HG03045 (cell line): ENCODE data around the gene MTA3.
"Not testable (repeated sequence)": the region's sequence is repeated elsewhere in the genome, so short reads cannot be mapped to it uniquely, and the experiment has no call there.

Experiments
- ATAC-seq: cut with Tn5 transposase; IDR thresholded peaks from one replicate; pipeline ENCODE4 v1.9.1; 2021; ENCODE audit warnings: mild to moderate bottlenecking, moderate library complexity; ENCODE audit not compliant: unreplicated experiment

MTA3 gene

DNA sequence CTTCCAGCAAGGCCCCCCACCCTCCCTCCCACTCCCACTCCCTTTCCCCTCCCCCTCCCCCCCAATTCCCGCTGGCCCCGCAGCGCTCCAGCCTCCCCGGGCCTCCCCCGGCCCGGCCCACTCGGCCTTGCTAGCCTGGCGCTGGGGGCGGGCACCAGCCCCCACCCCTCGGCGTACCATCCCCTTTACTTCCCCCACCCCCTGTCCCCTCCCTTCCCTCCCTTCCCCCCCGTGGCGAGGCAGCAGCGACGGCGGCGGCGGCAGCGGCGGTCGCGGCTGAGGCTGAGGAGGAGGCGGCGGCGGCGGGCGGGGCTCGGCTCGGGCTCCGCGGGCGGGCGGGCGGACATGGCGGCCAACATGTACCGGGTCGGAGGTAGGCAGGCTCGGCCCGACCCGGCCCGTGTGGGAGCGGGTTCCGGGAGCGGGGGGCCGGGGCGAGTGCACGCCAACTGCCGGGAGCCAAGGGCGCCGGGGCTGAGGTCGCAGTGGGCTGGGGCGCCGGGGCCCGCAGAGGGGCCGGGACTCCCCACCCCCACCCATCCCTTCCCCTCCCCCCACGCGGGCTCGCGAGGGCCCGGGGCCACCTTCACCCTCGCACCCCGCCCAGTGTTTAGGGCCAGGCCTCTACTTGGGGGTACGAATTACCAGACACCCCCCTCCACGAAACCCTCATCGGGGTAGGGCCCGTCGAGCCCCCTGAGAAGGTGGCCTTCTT is at the start of gene MTA3:
Gene MTA3, plus strand, starts transcription at position 232 of the 715 bp plus-strand sequence. Its CDS starts 114 bp downstream, at position 346.
- ATAC-seq, result peak; percentile 40

DNA sequence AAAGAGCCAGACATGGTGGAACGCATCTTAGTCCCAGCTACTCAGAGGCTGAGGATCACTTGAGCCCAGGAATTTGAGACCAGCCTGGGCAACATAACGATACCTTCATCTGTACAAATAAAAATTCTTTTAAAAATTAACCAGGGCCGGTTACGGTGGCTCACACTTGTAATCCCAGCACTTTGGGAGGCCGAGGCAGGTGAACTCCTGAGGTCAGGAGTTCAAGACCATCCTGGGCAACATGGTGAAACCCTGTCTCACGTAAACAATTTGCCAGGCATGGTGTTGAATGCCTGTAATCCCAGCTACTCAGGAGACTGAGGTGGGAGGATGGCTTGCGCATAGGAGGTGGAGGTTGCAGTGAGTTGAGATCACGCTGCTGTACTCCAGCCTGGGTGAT is 48.8 kb upstream of the MTA3 start:
- no peak for ATAC-seq

DNA sequence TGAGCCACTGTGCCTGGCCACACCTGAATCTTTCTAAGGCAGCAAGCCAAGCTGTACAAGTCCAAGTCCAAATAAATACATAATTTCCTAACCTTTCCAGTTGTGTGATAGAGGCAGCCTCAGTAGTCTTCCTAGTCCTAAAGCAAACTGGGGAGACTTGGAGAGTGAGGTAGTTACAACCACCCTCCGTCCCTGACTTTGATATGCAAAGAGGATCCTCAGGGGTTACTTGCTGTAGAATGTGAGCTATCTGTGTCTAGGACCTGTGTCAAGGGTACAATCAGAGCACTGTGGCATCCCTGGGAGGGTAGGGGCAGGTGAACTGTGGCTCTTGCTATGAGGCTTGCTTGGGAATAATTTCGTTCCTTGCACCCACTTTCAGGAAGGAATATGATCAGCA is 46.4 kb upstream of the MTA3 start:
- no peak for ATAC-seq

DNA sequence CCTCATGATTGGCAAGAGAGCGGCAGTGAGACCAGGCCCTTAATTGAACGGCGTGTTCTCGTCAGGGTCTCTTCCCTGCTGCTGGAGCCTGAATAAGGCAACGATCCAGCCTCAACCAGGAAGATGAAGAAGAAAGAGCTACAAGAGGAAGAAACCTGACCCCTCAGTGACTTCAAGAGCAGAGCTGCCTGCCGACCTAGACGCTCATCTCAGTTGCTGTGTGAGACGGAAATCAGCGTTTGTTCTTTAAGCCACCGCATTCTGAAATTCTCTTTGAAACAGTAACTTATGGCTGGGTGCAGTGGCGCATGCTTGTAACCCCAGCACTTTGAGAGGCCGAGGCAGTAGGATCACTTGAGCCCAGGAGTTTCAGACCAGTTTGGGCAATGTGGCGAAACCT is 45.1 kb upstream of the MTA3 start:
- no peak for ATAC-seq

DNA sequence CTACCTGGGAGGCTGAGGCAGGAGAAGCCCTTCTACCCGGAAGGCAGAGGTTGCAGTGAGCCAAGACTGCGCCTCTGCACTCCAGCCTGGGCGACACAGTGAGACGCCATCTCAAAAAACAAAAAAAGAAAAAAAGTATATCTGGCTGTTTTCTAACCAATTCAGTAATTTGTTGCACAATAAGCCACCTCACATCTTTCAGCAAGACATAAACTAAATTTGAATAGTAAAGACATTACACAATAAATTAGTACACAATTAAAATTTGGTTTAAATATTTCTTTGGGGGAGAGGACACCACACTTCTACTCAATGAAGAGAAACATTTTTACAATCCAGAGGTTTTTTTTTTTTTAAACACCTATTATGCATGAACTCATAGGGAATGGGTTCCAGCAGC is 36.0 kb upstream of the MTA3 start:
- ATAC-seq, result no peak

DNA sequence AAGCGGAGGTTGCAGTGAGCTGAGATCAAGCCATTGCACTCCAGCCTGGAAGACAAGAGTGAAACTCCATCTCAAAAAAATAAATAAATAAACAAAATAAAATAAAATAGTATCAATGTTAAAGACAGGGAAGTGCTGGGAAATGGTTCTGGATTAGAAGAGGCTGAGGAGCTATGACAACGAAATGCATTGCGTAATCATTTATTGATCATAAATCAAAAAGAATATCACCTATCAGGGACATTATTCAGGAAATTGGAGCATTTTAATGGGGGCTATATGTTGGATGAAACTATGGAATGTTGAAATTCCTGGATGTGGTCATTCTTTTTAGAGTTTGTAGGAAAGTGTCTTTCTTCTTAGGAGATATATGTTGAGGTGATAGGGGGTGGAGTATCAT is 30.9 kb upstream of the MTA3 start:
- no peak for ATAC-seq

DNA sequence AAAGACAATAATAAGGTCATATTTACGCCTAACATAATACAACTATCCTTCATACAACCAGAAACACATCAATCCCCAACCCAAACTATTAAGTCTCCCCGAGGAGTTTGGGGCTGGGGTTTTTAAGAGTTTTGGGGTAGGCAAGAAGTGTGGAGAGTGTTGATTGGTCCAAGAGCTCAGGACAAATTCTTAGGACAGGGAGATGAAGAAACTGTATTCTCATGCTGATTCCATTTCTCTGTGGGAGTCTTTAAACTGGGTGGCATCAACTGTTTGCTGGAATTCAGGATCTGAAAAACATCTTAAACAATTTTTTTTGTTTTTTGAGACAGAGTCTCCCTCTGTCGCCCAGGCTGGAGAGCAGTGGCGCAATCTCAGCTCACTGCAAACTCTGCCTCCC is 25.6 kb upstream of the MTA3 start:
- no peak for ATAC-seq

DNA sequence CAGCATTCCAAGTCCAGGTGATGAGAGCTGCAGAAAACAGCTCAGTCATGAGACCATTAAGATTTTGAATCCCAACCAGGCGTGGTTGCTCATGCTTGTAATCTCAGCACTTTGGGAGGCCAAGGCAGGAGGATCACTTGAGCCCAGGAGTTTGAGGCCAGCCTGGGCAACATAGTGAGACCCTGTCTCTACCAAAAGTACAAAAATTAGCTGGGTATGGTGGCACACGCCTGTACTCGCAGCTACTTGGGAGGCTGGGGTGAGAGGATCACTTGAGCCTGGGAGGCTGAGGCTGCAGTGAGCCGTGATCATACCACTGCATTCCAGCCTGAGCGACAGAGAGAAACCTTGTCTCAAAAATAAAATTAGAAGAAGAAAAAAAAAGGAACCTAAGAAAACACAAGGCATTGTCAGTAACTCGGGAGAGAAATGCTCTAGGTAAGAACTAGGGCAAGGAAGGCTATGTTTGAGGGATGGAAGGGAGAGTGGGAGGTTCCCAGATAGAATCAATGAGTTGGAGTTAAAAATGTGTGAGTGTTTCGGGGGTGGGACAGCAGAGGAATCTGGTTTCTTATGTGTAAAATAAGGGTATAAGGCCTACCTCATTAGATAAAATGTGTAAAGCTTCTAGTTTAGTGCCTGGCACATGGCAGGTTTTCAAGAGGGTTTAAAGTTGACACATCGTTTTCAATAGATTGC is 23.3 kb upstream of the MTA3 start:
- no peak for ATAC-seq

DNA sequence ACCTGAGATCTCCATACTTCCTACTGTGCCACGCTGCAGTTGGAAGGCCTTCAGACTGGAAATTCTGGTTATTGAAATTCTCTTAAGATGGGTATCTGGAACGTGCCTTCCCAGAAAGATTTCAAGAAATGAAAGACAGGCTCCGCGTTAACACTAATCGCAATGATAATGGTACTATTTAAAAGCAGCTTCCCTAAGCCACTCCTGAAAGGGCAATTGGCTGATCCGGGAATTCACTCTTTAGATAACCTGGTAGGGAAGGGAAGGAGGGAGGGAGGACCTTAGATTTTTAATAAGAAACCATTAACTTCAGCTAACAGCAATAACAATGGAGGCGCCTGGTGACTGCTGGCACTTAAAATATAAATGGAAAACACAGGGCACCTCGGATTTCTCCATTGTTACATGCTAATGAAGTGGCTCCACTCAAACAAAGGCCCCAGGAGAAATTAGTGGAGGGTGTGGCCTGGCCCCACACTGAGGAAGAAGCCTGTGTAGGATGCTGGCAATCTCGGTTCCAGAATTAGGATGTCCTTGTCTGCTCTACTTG is 22.5 kb upstream of the MTA3 start:
- no peak for ATAC-seq

DNA sequence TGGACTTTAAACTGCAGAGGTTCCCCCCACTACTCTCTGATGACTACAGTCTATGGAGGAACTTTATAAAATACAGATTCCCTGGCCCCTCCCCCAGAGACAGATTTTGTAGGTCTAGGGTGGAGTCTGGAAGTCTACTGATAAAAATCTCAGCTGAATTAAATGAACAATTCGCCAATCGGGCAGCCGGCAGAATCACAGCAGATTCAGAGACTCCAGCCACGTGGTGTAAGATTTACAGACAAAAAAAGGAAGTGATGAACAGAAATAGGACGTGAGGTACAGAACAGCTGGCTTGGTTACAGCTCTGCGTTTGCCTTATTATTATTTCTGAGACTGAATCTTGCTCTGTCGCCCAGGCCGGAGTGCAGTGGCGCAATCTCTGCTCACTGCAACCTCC is 21.4 kb upstream of the MTA3 start:
- ATAC-seq, result no peak

DNA sequence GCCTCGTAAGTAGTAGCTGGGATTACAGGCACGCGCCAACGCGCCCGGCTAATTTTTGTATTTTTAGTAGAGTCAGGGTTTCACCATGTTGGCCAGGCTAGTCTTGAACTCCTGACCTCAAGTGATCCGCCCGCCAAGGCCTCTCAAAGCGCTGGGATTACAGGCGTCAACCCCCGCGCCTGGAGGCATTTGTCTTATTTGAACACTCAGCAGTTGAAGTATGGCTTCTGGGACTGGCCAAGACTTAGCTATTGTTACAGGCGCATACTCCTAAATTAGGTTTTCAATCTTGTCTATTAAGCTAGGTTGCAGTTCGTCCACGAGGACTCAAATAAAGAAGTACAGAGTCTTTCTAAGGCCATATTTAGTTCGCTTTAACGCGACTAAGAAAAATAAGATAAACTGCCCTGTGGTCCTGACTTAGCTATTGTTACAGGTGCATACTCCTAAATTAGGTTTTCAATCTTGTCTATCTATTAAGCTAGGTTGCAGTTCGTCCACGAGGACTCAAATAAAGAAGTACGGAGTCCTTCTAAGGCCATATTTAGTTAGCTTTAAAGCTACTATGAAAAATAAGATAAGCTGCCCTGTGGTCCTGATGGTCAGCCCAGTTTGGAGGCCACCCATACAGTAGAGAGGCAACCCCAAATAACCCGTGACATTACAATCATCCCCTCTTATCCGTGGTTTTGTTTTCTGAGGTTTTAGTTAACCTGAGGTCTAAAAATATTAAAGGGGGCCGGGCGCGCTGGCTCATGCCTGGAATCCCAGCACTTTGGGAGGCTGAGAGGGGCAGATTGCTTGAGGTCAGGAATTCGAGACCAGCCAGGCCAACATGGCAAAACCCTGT is 20.8 kb upstream of the MTA3 start:
- no peak for ATAC-seq

DNA sequence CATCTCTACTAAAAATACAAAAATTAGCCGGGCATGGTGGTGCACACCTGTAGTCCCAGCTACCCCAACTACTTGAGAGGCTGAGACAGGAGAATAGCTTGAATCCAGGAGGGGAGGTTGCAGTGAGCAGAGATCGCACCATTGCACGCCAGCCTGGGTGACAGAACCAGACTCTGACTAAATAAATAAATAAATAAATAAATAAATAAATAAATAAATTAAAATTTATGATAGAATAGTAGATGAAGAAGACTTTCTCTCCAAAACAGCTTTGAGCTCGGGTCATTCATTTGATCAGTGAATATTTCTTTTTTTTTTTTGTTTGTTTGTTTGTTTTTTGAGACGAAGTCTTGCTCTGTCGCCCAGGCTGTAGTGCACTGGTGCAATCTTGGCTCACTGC is 17.6 kb upstream of the MTA3 start:
- ATAC-seq, result no peak

DNA sequence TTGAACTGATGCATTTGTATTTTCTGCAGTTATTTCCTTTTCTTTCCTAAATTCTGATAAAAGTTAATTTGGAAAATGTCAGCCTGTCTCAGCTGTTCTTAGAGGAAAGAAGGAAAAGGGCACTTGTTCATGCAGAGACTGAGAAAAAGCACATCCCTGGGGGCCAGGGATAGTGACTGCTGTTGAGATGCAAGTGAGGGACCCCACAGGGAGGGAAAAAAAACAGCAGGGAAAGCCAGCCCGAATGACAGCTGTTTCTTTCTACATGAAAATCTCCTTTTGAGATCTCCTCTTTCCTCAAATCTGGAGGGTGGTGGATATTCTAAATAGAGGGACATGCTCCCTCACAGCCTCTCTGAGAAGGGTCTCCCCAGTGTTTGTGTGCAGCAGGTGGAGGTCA is 14.0 kb upstream of the MTA3 start:
- ATAC-seq, result no peak

DNA sequence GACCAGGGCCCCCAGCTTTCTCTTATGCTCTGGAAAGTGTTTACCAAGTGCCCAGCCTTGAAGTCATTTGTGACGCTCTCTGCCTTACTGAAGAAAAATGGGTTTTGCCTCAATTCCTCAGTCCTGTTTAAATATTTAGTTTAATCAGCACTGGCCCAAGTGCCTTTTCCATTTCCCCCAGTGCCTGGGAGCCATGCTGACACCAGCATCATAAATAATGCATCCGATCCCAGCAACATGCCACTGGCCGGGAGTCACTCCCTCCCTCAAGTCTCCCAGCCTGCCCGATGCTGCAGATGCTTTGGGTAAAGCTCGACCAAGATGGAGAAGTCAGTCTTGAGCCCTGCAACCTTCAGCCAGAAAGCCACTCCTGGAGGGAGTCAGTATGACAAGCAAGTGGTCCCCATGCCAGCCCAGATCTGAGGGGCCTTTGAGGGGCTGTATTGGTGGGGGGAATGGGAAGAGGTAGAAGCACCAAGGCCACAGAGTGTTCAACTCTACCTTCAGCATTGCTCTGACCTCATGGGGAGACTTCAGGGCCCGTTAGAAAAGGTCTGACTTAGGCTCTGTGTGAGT is 12.0 kb upstream of the MTA3 start:
- ATAC-seq, result no peak

DNA sequence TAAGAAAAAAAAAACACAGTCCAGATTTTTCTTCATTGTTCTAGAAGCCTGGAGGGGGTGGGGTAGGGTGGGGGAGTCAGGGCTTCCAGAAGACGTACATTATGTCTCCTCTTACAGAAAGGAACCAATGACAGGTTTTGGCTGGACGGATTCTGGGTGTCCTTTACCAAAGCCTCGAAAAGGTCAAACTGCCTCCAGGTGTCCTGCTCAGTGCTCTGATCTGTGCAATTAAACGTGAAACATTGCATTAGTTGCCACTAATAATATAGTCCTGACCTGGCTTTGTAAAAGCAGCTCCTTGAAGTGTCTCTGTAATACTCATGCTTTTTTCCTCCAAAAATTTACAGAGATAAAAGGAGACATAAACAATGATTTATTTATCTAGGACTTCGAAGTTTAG is 11.1 kb upstream of the MTA3 start:
- no peak for ATAC-seq

DNA sequence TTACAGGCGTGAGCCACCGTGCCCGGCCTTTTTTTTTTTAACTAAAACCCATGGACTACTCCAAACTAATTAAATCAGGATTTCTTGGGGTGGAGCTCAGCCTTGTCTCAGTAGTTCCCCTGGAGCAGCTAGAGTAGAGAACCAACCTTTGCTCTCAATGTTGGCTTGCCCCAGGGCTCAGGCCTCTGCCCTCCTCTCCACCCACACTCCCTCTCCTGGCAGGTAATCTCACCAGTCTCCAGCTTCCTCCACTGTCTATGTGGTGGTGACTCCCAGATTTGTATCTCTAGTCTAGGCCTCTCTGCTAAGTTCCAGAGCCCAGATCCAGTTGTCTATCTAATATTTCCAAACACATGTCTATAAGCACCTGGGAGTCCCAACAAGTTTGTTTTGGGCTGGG is 9.6 kb upstream of the MTA3 start:
- ATAC-seq, result no peak

DNA sequence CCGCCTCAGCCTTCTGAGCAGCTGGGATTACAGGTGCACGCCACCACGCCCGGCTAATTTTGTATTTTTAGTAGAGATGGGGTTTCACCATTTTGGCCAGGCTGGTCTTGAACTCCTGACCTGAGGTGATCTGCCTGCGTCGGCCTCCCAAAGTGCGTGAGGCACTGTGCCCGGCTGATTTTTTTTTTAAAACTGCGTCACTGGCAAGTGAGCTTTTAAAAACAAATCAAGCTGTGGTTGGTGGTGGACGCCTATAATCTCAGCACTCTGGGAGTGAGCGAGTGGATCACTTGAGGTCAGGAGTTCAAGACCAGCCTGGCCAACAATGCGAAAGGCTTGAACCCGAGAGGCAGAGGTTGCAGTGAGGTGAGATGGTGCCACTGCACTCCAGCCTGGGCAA is 8.3 kb upstream of the MTA3 start:
- not testable (repeated sequence) for ATAC-seq

DNA sequence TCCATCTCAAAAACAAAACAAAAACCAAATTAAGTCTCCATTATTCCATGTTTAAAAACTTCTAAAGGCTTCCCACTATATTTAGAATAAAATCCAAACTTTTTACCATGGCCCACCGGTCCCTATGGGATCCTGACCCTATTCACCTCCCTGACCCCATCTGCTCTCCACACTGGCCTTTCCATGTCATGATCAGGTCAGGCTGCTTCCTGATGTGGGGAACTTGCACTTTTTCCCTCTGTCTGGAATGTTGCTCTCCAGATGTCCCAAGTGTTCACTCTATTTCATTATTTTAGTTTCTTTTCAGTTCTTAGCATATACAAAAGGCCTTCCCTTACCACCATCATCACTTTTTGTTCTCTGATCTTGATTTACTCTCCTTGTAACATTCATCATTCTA is 7.5 kb upstream of the MTA3 start:
- ATAC-seq, result no peak

DNA sequence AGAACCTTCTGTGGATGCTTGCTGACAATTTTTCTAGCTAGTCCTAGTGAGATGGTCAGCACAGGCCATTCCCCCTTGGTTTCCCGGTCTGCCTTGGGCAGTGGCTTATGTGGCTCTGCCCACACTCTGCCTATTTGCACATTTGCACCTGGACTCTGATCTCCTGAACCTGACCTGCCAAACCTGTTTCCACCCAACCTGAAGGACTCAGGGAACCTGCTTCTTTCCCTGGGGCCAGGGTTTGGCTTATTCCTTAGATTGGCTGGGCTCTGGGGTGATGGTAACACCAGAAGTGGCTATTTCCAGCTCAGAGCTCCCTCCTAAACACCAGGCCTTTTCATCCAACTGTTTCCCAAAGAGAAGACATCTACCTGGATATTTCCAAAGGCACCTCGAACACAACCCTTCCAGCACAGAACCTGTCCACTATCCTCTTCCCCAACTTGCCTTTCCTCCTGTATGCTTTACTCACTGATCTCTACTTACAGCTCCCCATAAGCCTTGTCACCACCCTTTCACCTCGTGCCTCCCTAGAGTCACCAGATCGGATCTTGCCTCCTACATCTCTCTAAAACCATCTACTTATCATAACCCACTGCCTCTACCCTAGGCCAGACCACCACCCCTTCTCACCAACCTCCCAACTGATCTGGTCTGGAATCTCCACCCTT is 5.8 kb upstream of the MTA3 start:
- no peak for ATAC-seq

DNA sequence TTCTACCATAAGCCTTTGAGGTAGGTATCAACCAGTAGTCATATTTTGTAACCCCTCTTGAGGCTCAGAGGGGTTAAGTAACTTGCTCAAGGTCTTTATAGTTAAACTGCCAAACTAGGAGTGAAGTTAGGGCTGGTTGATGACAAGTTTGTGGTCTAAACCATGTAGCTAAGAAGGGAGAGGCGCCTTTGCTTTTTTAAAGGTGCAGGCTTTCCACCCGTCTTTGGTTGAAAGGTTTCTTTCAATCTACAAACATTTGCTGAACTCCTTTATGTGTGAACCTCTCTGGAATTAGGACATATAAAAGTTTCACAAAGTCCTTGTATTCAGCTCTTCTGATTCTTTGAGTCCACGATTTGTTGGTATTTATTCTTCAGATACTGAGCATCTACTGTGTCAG is 2.4 kb upstream of the MTA3 start:
- no peak for ATAC-seq
